ENCODE data around the gene IFIT2.

GRCh38 chr10:89297356-89297755, 4.5 kb upstream of the IFIT2 start:
- TF ChIP-seq CTCF (conservative IDR thresholded peaks at IDR 0.05) (no peak), ZFX (IDR thresholded peaks at IDR 0.05) (no peak)

All from C4-2B (cell line).